ENCODE results near the gene NAIF1.

The NAIF1 gene

DNA sequence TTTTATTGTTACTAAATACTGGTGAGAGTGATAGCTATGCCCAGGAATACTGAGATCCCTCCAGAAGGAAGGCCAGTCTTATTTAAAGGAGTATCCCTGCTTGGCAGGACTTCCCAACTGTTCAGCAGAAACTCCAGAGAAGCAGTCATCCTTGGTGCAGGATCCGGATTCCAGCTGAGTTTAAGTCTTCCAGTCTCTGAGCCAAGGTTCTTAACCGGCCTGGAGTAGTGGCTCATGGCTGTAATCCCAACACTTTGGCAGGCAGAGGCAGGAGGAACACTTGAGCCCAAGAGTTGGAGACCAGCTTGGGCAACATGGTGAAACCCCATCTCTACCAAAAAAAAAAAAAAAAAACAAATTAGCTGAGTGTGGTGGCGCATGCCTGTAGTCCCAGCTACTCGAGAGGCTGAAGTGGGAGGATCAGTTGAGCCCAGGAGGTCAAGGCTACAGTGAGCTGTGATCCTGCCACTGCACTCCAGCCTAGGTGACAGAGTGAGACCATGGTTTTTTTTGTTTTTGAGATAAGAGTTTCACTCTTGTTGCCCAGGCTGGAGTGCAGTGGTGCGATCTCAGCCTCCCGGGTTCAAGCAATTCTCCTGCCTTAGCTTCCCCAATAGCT, 7.6 kb downstream of the NAIF1 start:
- no peak overlapping the region for H3K4me3 ChIP-seq (ENCODE audit: control insufficient read depth in 1 of 7, extremely low read depth in 1 of 7, insufficient read depth in 4 of 7, low read depth in 2 of 7, low read length in 6 of 7)
- CTCF ChIA-PET, result interaction anchor here (0.8 to 1.6 kb wide), 3 partner anchors 8 to 116 kb away, joined by 3 to 4 read pairs (median 4); no protein-coding TSS in a partner anchor
- H3K9me3 ChIP-seq (ENCODE audit: control extremely low read depth in 1 of 5, control insufficient read depth in 4 of 5, insufficient read depth in 2 of 5, low read depth in 1 of 5, low read length in 4 of 5), result no peaks in the 10 kb centered on the region
- no peaks in the 10 kb centered on the region for H3K27me3 ChIP-seq (replicated peaks in 2 of 5; ENCODE audit: control insufficient read depth in 4 of 5, insufficient read depth in 5 of 5, low read length in 4 of 5)
- peaks cover 4 to 15% (median 8%) of the 10 kb centered on the region in 4 experiments for H3K36me3 ChIP-seq (ENCODE audit: control insufficient read depth in 4 of 4, insufficient read depth in 4 of 4, low read length in 3 of 4)
- POLR2A ChIA-PET, result interaction anchor here (0.6 kb wide), 1 partner anchor 117 kb away, joined by 6 read pairs; no protein-coding TSS in a partner anchor
- H3K27ac ChIP-seq (ENCODE audit: insufficient read depth in 1 of 2, low read depth in 1 of 2, low read length in 2 of 2, poor library complexity in 1 of 2, severe bottlenecking in 2 of 2), result no peak overlapping the region
- 97% methylated on average over 3 of the region's 6 CpGs for WGBS (ENCODE audit: insufficient coverage)
- H3K4me1 ChIP-seq (ENCODE audit: control extremely low read depth in 1 of 4, control insufficient read depth in 4 of 4, insufficient read depth in 4 of 4, low read length in 3 of 4), result peaks cover 5 to 36% (median 31%) of the 10 kb centered on the region in 4 experiments
- DNase-seq, result no peak

DNA sequence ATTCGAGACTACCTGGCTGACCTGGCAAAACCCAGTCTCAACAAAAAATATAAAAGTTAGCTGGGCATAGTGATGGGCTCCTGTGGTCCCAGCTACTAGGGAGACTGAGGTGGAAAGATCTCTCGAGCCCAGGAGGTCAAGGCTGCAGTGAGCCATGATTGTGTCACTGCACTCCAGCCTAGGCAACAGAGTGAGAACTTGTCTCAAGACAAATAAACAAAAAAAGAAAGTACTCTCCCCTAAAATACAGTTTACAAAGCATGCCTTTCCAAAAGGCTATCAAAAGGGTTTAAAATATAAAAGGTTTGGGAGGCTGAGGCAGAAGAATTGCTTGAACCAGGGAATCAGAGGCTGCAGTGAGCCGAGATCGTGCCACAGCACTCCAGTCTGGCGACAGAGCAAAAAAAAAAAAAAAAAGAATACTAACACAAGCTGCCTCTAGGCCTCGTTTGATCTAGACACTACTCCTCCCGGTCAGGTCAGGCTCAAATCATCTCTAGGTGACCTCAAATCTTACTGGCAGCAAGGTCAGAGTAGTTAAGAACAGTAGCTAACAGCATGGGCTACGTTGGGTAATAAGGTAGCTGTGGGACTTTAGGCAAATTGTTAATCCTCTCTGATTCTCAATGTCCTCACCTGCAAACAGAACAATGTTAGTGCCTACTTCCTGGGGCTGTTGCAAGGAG, 9.3 kb downstream of the NAIF1 start:
- Histone ChIP-seq H3K4me3 (ENCODE audit: control insufficient read depth in 1 of 7, extremely low read depth in 1 of 7, insufficient read depth in 4 of 7, low read depth in 2 of 7, low read length in 6 of 7) (no peak overlapping the region), H3K36me3 (ENCODE audit: control insufficient read depth in 4 of 4, insufficient read depth in 4 of 4, low read length in 3 of 4) (peaks cover 0 to 8% (median under 1%) of the 10 kb centered on the region in 4 experiments), H3K27me3 (replicated peaks in 2 of 5; ENCODE audit: control insufficient read depth in 4 of 5, insufficient read depth in 5 of 5, low read length in 4 of 5) (no peaks in the 10 kb centered on the region), H3K27ac (ENCODE audit: insufficient read depth in 1 of 2, low read depth in 1 of 2, low read length in 2 of 2, poor library complexity in 1 of 2, severe bottlenecking in 2 of 2) (no peak overlapping the region), H3K9me3 (ENCODE audit: control extremely low read depth in 1 of 5, control insufficient read depth in 4 of 5, insufficient read depth in 2 of 5, low read depth in 1 of 5, low read length in 4 of 5) (no peaks in the 10 kb centered on the region), H3K4me1 (ENCODE audit: control extremely low read depth in 1 of 4, control insufficient read depth in 4 of 4, insufficient read depth in 4 of 4, low read length in 3 of 4) (peaks cover 5 to 33% (median 28%) of the 10 kb centered on the region in 4 experiments)
- DNase-seq, result no peak
- ChIA-PET POLR2A (no interaction called here), CTCF (interaction anchor here (1.1 to 3.6 kb wide), 4 partner anchors 12 to 115 kb away, joined by 3 to 9 read pairs (median 4); no protein-coding TSS in a partner anchor)
- WGBS (ENCODE audit: insufficient coverage), result 96% methylated on average over 4 of the region's 8 CpGs

DNA sequence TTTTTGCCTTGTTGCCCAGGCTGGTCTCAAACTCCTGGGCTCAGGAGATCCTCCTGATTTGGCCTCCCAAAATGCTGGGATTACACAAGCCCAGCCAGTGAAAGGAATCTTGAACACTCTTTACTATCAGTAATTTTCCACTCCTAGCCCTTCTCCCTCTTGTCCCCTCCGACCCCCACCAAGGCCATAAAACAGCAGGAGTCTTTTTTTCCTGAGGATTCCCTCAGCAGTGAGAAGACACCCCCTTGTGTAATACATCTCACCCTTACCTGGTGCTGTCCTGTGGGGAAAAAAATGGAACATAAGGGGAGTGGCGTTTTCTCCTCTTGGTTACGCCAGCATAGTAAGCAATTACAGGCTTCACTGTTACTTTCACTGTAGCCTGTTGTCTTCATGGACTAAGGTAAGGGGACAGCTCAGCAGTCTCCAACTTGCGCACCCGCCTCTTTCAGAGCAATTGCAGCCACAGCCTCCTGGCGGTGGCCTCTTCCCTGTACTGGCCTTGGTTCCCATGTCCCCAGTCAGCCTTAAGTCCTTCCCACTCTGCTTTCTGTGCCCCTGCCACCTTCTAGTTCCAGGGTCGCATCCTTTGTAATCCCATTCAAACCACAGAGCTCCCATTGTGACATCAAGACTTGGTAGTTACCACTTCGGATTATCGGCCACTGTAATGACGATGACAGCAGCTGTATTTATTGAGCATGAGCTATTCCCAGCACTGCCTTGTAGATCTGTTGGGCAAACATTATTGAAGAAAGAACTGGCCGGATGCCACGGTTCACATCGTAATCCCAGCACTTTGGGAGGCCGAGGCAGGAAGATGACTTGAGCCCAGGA, 10.0 kb downstream of the NAIF1 start:
- Histone ChIP-seq H3K36me3 (ENCODE audit: control insufficient read depth in 4 of 4, insufficient read depth in 4 of 4, low read length in 3 of 4) (peaks cover 0 to under 1% (median 0%) of the 10 kb centered on the region in 4 experiments), H3K4me1 (ENCODE audit: control extremely low read depth in 1 of 4, control insufficient read depth in 4 of 4, insufficient read depth in 4 of 4, low read length in 3 of 4) (peaks cover 5 to 25% (median 21%) of the 10 kb centered on the region in 4 experiments), H3K4me3 (ENCODE audit: control insufficient read depth in 1 of 7, extremely low read depth in 1 of 7, insufficient read depth in 4 of 7, low read depth in 2 of 7, low read length in 6 of 7) (no peak overlapping the region), H3K9me3 (ENCODE audit: control extremely low read depth in 1 of 5, control insufficient read depth in 4 of 5, insufficient read depth in 2 of 5, low read depth in 1 of 5, low read length in 4 of 5) (no peaks in the 10 kb centered on the region), H3K27me3 (replicated peaks in 2 of 5; ENCODE audit: control insufficient read depth in 4 of 5, insufficient read depth in 5 of 5, low read length in 4 of 5) (no peaks in the 10 kb centered on the region), H3K27ac (ENCODE audit: insufficient read depth in 1 of 2, low read depth in 1 of 2, low read length in 2 of 2, poor library complexity in 1 of 2, severe bottlenecking in 2 of 2) (no peak overlapping the region)
- no peak for DNase-seq
- WGBS (ENCODE audit: insufficient coverage), result 98% methylated on average over 13 of the region's 14 CpGs
- POLR2A ChIA-PET, result no interaction called here
- CTCF ChIA-PET, result interaction anchor here (1.1 to 3.6 kb wide), 3 partner anchors 17 to 114 kb away, joined by 4 to 9 read pairs (median 4); no protein-coding TSS in a partner anchor

DNA sequence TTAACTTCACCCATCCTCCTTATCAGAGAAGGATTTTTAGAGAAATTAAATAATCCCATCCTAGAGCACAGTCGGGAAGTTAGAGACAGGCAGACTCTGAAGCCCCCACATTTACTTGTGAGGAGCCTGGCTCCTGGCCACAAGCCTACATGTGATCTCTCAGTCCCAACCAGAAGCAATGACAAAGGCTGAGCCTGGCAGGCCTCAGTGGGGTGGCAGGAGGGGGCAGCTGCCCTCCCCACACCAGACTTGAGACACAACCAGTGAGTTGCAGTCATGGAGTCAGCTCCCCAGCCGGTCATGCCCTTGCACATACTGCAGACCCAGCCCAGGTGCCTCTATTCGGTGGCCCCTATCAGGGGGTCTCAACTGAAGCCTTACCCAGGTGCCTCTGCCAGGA, 11.0 kb downstream of the NAIF1 start:
- WGBS (ENCODE audit: insufficient coverage), result 100% methylated on average over 2 of the region's 3 CpGs
- Histone ChIP-seq H3K4me1 (ENCODE audit: control extremely low read depth in 1 of 4, control insufficient read depth in 4 of 4, insufficient read depth in 4 of 4, low read length in 3 of 4) (peaks cover 4 to 16% (median 12%) of the 10 kb centered on the region in 4 experiments), H3K36me3 (ENCODE audit: control insufficient read depth in 4 of 4, insufficient read depth in 4 of 4, low read length in 3 of 4) (no peaks in the 10 kb centered on the region), H3K4me3 (ENCODE audit: control insufficient read depth in 1 of 7, extremely low read depth in 1 of 7, insufficient read depth in 4 of 7, low read depth in 2 of 7, low read length in 6 of 7) (no peak overlapping the region), H3K27ac (ENCODE audit: insufficient read depth in 1 of 2, low read depth in 1 of 2, low read length in 2 of 2, poor library complexity in 1 of 2, severe bottlenecking in 2 of 2) (no peak overlapping the region), H3K9me3 (ENCODE audit: control extremely low read depth in 1 of 5, control insufficient read depth in 4 of 5, insufficient read depth in 2 of 5, low read depth in 1 of 5, low read length in 4 of 5) (no peaks in the 10 kb centered on the region), H3K27me3 (replicated peaks in 2 of 5; ENCODE audit: control insufficient read depth in 4 of 5, insufficient read depth in 5 of 5, low read length in 4 of 5) (no peaks in the 10 kb centered on the region)
- ChIA-PET POLR2A (interaction anchor here (1.3 kb wide), 1 partner anchor 11 kb away, joined by 3 read pairs; no protein-coding TSS in a partner anchor), CTCF (interaction anchor here (1.0 to 3.6 kb wide), 2 partner anchors 69 to 113 kb away, joined by 3 to 9 read pairs; no protein-coding TSS in a partner anchor)
- no peak for DNase-seq

DNA sequence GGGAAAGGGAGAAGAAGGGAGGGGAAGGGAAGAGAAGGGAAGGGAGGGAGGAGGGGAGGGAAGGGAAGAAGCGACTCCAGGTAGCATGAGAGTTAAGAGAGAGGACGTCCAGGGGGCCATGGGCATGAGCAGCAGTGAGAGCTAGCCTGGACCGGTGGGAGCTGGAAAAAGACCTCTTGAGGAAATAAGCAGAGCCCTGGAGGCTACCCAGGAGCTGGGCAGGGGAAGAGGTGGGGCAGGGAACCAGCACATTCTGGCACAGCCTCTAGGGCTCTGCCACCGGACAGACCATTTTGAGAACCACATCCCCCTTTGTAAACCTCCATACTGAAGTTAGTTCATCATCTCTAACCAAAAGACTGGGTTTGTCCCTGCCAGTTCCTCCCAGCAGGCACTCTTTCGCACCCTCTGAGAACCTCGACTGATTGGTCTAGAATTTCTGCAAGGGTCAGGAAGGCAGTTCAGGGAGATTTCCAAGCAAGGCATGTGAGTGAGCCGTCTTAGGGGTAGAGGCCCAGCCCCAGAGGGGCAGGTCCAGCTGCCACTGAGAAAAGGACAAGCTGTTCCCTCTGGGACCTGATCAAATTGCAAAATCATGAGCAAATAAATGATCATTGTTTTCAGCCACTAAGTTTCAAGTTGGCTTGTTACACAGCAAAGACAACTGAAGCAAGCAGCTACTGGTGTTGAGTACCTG, 11.6 kb downstream of the NAIF1 start:
- H3K27ac ChIP-seq (ENCODE audit: insufficient read depth in 1 of 2, low read depth in 1 of 2, low read length in 2 of 2, poor library complexity in 1 of 2, severe bottlenecking in 2 of 2), result no peak overlapping the region
- no peak overlapping the region for H3K4me3 ChIP-seq (ENCODE audit: control insufficient read depth in 1 of 7, extremely low read depth in 1 of 7, insufficient read depth in 4 of 7, low read depth in 2 of 7, low read length in 6 of 7)
- 60% methylated on average over 6 of the region's 7 CpGs for WGBS (ENCODE audit: insufficient coverage)
- H3K36me3 ChIP-seq (ENCODE audit: control insufficient read depth in 4 of 4, insufficient read depth in 4 of 4, low read length in 3 of 4), result no peaks in the 10 kb centered on the region
- ChIA-PET POLR2A (interaction anchor here (1.3 kb wide), 1 partner anchor 11 kb away, joined by 3 read pairs; no protein-coding TSS in a partner anchor), CTCF (interaction anchor here (1.0 to 3.6 kb wide), 3 partner anchors 20 to 112 kb away, joined by 3 to 9 read pairs (median 3); no protein-coding TSS in a partner anchor)
- no peaks in the 10 kb centered on the region for H3K9me3 ChIP-seq (ENCODE audit: control extremely low read depth in 1 of 5, control insufficient read depth in 4 of 5, insufficient read depth in 2 of 5, low read depth in 1 of 5, low read length in 4 of 5)
- no peak for DNase-seq
- H3K4me1 ChIP-seq (ENCODE audit: control extremely low read depth in 1 of 4, control insufficient read depth in 4 of 4, insufficient read depth in 4 of 4, low read length in 3 of 4), result peaks cover 0 to 12% (median 7%) of the 10 kb centered on the region in 4 experiments
- H3K27me3 ChIP-seq (replicated peaks in 2 of 5; ENCODE audit: control insufficient read depth in 4 of 5, insufficient read depth in 5 of 5, low read length in 4 of 5), result no peaks in the 10 kb centered on the region

DNA sequence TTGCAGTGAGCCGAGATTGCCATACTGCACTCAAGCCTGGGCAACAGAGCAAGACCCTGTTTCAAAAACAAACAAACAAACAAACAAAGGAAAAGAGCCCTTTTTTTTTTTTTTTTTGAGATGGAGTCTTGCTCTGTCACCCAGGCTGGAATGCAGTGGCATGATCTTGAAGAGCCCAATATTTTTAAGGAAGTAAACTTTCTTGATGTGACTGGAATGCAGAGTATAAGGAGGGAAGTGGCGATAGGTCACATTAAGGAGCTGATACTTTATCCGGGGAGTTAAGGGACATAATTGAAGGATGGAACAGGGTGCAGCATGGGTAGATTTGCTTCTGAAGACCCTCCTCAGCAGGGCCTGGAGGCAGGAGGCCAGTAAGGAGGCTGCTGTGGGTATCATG, 13.0 kb downstream of the NAIF1 start:
- ChIA-PET POLR2A (no interaction called here), CTCF (interaction anchor here (1.0 kb wide), 1 partner anchor 34 kb away, joined by 3 read pairs; no protein-coding TSS in a partner anchor)
- no peaks in the 10 kb centered on the region for H3K36me3 ChIP-seq (ENCODE audit: control insufficient read depth in 4 of 4, insufficient read depth in 4 of 4, low read length in 3 of 4)
- H3K27ac ChIP-seq (ENCODE audit: insufficient read depth in 1 of 2, low read depth in 1 of 2, low read length in 2 of 2, poor library complexity in 1 of 2, severe bottlenecking in 2 of 2), result no peak overlapping the region
- no peak for DNase-seq
- no peaks in the 10 kb centered on the region for H3K9me3 ChIP-seq (ENCODE audit: control extremely low read depth in 1 of 5, control insufficient read depth in 4 of 5, insufficient read depth in 2 of 5, low read depth in 1 of 5, low read length in 4 of 5)
- H3K4me1 ChIP-seq (ENCODE audit: control extremely low read depth in 1 of 4, control insufficient read depth in 4 of 4, insufficient read depth in 4 of 4, low read length in 3 of 4), result peaks cover 0 to 14% (median 7%) of the 10 kb centered on the region in 4 experiments
- H3K4me3 ChIP-seq (ENCODE audit: control insufficient read depth in 1 of 7, extremely low read depth in 1 of 7, insufficient read depth in 4 of 7, low read depth in 2 of 7, low read length in 6 of 7), result no peak overlapping the region
- 72% methylated on average over 2 of the region's 3 CpGs for WGBS (ENCODE audit: insufficient coverage)
- no peaks in the 10 kb centered on the region for H3K27me3 ChIP-seq (replicated peaks in 2 of 5; ENCODE audit: control insufficient read depth in 4 of 5, insufficient read depth in 5 of 5, low read length in 4 of 5)
